G401.6 (cell line): Measurements from ENCODE around the gene TLE5.
"Not testable (repeated sequence)": the region's sequence is repeated elsewhere in the genome, so short reads cannot be mapped to it uniquely, and the experiment has no call there.

Source experiments
- FAIRE-seq: peaks from 2 replicates; lab custom pipeline; 2012; peaks lifted over from hg19 to GRCh38; lab: Jason Lieb, UNC

TLE5 gene

GRCh38 chr19:3042621-3043267 lies 19.6 kb downstream of the TLE5 start:
- no peak for FAIRE-seq

- no peak for FAIRE-seq
Measured at GRCh38 chr19:3041761-3042620, 20.3 kb downstream of the TLE5 start.

DNA sequence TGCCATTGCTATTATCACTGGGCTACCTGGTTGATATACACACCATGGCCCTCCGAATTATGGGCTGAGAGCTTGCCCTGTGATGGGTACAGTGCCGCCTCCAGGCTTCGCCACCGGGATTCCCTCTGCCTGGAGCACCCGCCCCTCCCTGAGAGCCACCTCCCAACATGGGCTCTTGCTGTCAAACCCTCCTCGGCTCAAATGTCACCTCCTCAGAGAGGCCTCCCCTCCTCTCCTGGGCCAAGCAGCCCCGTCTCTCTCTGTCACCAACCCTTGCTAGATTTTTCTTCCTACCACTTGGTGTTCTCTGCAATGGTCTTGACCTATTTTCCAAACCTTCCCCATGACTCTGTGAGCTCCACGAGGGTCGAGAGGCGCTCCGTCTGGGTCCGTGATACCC lies 21.0 kb downstream of the TLE5 start:
- no peak for FAIRE-seq

- FAIRE-seq = no peak
Measured at GRCh38 chr19:3039641-3040077, 22.6 kb downstream of the TLE5 start.

DNA sequence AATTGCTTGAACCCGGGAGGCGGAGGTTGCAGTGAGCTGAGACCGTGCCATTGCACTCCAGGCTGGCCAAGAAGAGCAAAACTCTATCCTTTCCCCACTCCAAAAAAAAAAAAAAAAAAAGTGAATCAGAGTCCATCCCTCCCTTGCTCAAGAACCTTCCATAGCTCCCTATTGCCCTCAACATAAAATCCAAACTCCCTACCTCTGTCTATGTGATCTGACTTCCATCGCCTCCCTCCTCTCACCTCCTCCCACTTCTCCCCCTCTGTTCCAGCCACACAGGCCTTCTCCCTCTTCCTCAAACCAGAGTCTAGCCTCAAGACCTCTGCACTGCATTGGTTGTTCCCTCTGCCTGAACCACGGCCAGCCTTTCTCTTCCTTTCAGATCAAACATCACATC lies 23.2 kb downstream of the TLE5 start:
- FAIRE-seq = no peak

DNA sequence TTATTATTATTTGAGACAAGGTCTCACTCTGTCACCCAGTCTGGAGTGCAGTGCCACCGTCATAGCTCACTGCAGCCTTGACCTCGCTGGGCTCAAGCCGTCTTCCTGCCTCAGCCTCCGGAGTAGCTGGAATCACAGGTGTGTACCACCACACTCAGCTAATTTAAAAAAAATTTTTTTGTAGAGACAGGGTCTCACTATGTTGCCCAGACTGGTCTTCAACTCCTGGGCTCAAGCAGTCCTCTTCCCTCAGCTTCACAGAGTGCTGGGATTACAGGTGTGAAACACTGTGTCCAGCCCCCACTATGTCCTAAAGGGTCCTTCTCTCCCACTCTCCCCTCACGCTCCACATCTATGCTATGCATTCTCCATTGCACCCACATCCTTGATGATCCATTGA lies 24.1 kb downstream of the TLE5 start:
- FAIRE-seq = no peak

- not testable (repeated sequence) for FAIRE-seq
Measured at GRCh38 chr19:3036977-3037544, 25.2 kb downstream of the TLE5 start.

- peak; percentile 80 for FAIRE-seq
Measured at GRCh38 chr19:3036119-3036976, 25.9 kb downstream of the TLE5 start.

DNA sequence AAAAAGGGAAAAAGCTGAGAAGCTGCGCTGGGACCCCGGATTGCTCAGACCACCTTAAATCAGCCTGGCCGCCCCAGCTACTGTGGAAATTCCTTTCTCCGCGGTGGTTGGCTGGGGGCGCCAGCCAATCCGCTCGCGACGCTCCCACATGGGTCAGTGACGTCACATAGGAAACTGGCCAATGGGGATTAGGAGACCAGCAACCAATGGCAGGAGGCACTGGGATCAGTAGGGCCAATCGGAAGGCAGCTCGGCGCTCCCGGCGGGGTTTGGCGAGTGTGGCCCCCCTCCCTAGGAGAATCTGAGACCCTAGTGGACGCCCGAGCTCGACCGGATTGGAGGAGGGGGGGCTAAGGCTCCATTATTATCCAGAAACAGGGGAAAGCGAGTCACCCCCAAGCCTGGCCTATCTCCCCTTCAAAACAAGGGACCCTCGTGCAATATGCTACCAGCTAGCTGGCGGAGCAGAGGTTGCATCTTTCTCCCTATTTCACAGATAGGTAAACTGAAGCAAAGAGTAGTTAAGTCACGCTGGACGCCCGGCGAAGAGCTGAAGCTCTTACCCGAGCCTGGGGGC lies 26.7 kb downstream of the TLE5 start:
- FAIRE-seq = peak; percentile 99

DNA sequence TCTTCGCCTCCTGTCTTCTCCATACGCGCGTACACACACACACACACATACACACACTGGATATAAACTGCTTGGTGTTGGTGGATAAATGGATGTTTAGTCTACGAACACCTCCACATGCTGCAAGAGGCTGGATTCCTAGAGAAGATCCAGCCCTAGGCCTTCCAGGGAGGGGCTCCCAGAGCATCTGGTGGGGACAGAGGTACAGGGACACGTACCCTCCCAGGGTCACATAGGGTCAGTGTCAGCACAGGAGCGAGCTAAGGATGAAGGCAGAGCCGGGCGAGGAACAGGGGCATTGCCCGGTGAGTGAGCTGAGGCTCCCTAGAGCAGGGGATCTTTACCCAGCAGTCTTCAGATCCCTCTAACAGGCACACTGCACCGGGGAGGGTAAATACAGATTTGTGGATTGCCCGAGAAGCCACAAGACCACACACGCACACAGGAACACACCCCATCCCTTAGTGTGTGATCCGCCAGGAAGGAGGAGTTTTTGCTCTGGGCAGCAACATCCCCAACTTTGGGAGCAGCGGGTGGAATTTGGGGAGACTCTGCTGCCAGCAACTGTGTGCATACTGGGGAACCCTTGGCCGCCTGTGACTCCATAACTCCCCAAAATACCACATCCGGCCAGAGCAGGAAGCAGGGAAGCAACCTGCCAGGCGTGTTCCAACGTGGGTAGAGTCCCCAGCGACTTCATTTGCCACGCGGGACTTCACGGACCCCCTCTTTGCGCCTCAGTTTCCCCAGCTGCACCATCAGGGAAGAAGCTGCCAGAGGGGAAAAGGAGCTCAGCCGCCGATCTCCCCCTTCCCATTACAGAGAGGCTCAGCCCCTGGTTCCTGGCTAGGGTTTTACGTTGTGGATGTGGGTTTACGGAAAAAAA lies 27.4 kb downstream of the TLE5 start:
- FAIRE-seq = no peak

DNA sequence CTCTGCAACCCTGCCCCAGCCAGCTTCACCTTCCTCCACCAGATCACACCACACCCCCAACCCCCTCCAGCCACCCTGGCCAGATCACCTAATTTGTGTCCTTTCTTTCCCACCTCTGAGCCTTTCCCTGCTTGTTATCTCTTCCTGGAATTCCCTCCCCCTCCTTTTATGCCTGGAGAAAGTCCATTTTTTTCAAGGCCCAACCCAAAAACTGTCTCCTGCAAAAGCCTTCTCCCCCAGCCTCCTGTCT lies 28.0 kb downstream of the TLE5 start:
- no peak for FAIRE-seq

DNA sequence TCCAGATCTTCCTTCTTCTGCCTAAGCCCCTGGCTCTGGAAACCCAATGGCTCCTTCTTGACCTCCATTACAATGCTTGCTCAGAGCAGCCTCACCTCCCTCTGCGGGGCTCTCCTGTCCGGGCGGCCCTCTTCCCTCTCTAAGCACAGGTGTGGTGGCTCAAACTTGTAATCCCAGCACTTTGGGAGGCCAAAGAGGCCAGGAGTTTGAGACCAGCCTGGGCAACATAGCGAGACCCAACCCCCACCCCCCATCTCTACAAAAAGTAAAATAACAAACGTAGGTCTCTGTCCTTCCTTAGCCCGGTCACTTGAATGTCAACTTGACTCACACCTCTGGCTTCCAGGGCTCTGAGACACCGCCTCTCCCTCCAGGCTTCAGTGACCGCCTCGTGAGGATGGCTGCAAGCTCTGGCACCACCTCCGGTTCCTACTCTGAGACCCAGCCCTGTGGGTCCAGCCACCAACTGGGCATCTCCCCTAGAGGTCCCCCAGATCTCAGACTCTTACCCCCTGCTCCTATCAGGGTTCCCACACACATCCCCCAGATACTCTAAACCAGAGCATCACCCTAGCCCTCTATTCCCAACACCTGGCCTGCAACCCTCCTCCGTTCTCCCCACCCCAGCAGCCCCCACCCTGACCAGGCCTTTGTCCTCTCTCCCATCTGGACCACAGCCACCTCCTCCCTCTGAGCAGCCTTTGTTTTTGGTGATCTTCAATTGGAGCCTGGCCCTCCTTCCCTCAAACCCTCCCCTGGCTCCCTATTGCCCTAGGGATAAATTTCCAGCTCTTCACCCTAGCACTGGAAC lies 28.5 kb downstream of the TLE5 start:
- FAIRE-seq = no peak

DNA sequence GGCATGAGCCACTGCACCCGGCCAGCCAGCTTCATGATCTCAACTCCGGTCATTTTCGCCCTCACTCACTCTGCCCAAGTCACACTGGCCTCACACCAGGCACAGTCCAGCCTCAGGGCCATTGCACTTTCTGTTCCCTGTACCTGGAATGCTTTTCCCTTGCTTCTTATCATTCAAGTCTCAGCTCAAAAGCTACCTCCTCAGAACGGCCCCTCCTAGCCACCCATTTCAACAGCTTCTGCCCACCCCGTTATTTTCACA lies 30.8 kb downstream of the TLE5 start:
- FAIRE-seq = no peak

- FAIRE-seq = no peak
Measured at GRCh38 chr19:3029065-3029923, 33.0 kb downstream of the TLE5 start, which contains the start of gene TLE2. TSS of gene TLE2 (minus strand) at chr19:3029280. CDS start at chr19:3028904, 376 bp downstream.

DNA sequence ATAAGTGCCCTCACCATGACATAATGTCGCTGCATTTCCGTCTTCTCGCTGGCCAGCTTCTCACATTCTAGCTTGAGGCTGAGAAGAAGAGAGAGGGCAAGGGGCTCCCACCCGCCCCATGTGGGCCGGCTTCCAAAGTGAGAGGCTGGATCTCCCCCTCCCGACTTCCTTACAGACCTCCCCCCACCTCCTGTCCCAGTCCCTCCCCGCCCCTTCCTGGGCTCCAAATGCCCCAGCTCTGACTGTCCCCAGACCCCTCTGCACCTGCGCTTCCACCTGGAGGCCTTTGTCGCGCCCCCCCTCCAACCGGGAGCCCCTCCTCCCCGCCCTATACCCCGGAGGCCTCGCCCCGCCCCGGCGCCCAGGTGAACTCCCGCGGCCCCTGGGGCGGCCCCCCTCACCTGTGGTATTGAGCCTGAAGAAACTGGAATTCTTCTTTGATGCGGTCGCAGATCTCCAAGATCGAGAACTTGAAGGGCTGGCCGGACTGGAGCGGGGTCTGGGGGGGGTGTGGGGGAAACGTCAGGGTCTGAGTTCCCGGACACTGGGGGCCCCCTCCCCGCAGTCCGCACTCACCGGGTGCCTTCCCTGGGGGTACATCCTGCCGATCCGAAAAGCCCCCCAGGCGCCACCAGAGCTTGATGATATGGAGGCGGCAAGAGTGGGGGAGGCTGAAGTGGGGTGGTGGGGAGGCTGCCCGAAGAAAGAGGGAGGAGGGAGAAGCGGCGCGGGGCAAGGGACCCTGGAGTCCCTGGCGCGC lies 33.8 kb downstream of the TLE5 start:
- no peak for FAIRE-seq

- FAIRE-seq = no peak
Measured at GRCh38 chr19:3027981-3028304, 34.4 kb downstream of the TLE5 start.

- FAIRE-seq = no peak
Measured at GRCh38 chr19:3027292-3027691, 35.0 kb downstream of the TLE5 start.

GRCh38 chr19:3026768-3027167 lies 35.5 kb downstream of the TLE5 start:
- no peak for FAIRE-seq

GRCh38 chr19:3025549-3025886 lies 36.8 kb downstream of the TLE5 start:
- FAIRE-seq = no peak
